ENCODE results near the gene ALG8. TPM values are rescaled to one million over a fixed set of nuclear protein-coding genes. Genes with fewer than 3 reads are reported as not detected.
"Not testable (repeated sequence)": the region's sequence is repeated elsewhere in the genome, so short reads cannot be mapped to it uniquely, and the experiment has no call there.

ALG8 gene
- total and polyA plus RNA-seq, 2 experiments from 2014 or later, result 41.6 to 57.2 TPM

DNA sequence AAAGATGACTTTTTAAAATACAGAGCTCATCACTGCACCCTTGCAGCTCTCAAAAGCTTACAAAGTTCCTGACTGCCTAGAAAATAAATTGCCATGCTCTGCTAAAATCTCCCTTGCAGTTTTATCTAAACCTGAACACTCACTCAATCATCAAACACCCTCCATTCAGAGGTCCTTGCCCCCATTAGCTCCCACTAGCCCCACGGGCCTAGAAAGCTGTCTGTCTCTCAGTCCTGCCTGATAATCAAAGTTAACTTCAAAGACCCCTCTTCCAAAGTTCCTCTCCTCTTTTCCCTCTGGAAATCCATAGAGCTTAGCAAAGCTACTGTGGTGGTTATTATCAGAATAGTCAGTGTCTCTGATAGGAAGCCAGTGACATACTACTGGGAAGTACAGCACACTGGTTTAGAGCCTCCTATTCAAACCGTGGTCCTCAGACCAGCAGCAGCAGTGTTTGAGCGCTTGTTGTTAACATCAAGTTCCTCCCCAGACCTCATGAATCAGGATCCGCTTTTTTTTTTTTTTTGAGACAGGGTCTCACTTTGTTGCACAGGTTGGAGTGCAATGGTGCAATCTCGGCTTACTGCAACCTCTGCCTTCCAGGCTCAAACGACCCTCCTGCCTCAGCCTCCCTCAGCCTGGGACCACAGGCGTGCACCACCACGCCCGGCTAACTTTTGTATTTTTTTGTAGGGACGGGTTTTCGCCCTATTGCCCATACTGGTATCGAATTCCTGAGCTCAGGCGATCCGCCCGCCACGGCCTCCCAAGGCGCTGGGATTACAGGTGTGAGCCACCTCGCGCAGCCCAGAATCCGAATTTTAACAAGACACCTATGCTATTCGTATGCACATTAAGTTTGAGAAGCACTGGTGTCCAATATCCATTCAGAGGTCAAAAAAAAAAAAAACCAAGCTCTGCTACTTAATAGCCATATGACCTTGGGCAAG, 60.9 kb downstream of the ALG8 start:
- peaks cover 65% of the 10 kb centered on the region for H3K79me2 ChIP-seq (ENCODE audit: insufficient read depth)
- H3K4me2 ChIP-seq (ENCODE audit: unreplicated experiment), result peak overlapping the region; percentile 84
- H3K9me3 ChIP-seq (ENCODE audit: low read depth), result no peaks in the 10 kb centered on the region
- H3K27me3 ChIP-seq (replicated peaks; ENCODE audit: insufficient read depth), result no peaks in the 10 kb centered on the region
- no peak for TF ChIP-seq EZH2phosphoT487 (IDR thresholded peaks at IDR 0.05; ENCODE audit: insufficient read depth, low read depth)
- TF ChIP-seq EZH2 (IDR thresholded peaks at IDR 0.05; ENCODE audit: insufficient read depth, poor library complexity, severe bottlenecking), result no peak
- in situ Hi-C loops (cut with MboI), result no loop called here
- H3K4me1 ChIP-seq (ENCODE audit: insufficient read depth), result peaks cover 14% of the 10 kb centered on the region
- no peaks in the 10 kb centered on the region for H4K20me1 ChIP-seq (ENCODE audit: insufficient read depth)
- no peaks in the 10 kb centered on the region for H3K9me2 ChIP-seq (ENCODE audit: insufficient read depth)
- DNase-seq, result peak; percentile 35
- WGBS, 2 experiments (ENCODE audit: low coverage in 1 of 2, low lambda C conversion rate in 2 of 2, missing lambda C conversion rate in 2 of 2), result 52 to 54% methylated on average over 21 of the region's 21 CpGs
- peak overlapping the region; percentile 71; the same call in 1 of the 2 replicates for H3K27ac ChIP-seq
- H3K4me3 ChIP-seq, result peak overlapping the region; percentile 92
- peak overlapping the region; percentile 94 for H3K9ac ChIP-seq
- H3K36me3 ChIP-seq (ENCODE audit: low read depth), result no peaks in the 10 kb centered on the region
- peak overlapping the region; percentile 97 for H2AFZ ChIP-seq
- no peaks in the 10 kb centered on the region for H3F3A ChIP-seq (ENCODE audit: insufficient read depth)

GRCh38 chr11:78077592-78077991, 61.8 kb downstream of the ALG8 start:
- DNase-seq; H3K36me3 ChIP-seq (ENCODE audit: low read depth); in situ Hi-C loops (cut with MboI); H3K9me3 ChIP-seq (ENCODE audit: low read depth); H3K9me2 ChIP-seq (ENCODE audit: insufficient read depth); H3F3A ChIP-seq (ENCODE audit: insufficient read depth); H3K27me3 ChIP-seq (replicated peaks; ENCODE audit: insufficient read depth); H2AFZ ChIP-seq; H3K27ac ChIP-seq; H4K20me1 ChIP-seq (ENCODE audit: insufficient read depth): not testable (repeated sequence)
- H3K9ac ChIP-seq, result 0 out of 2 replicates have a peak overlapping the region, but pooled peaks have one; percentile 94
- peak overlapping the region; percentile 84 for H3K4me2 ChIP-seq (ENCODE audit: unreplicated experiment)
- peak overlapping the region; percentile 92 for H3K4me3 ChIP-seq
- peaks cover 74% of the 10 kb centered on the region for H3K79me2 ChIP-seq (ENCODE audit: insufficient read depth)
- 69 to 77% methylated on average over 4 of the region's 4 CpGs for WGBS, 2 experiments (ENCODE audit: low coverage in 1 of 2, low lambda C conversion rate in 2 of 2, missing lambda C conversion rate in 2 of 2)
- peaks cover 14% of the 10 kb centered on the region for H3K4me1 ChIP-seq (ENCODE audit: insufficient read depth)

- in situ Hi-C loops (cut with MboI), result no loop called here
- Histone ChIP-seq H3K27me3 (replicated peaks; ENCODE audit: insufficient read depth) (no peaks in the 10 kb centered on the region), H3K4me2 (ENCODE audit: unreplicated experiment) (no peak overlapping the region), H3K79me2 (ENCODE audit: insufficient read depth) (peaks cover 81% of the 10 kb centered on the region), H3K9me2 (ENCODE audit: insufficient read depth) (no peaks in the 10 kb centered on the region), H3K36me3 (ENCODE audit: low read depth) (0 out of 2 replicates have a peak, but pooled peaks cover under 1% of the 10 kb centered on the region), H3K9me3 (ENCODE audit: low read depth) (no peaks in the 10 kb centered on the region), H3F3A (ENCODE audit: insufficient read depth) (no peaks in the 10 kb centered on the region), H3K4me3 (no peak overlapping the region), H4K20me1 (ENCODE audit: insufficient read depth) (no peaks in the 10 kb centered on the region), H3K27ac (no peak overlapping the region), H3K4me1 (ENCODE audit: insufficient read depth) (peaks cover 14% of the 10 kb centered on the region), H2AFZ (no peak overlapping the region), H3K9ac (no peak overlapping the region)
- WGBS, 2 experiments (ENCODE audit: low coverage in 1 of 2, low lambda C conversion rate in 2 of 2, missing lambda C conversion rate in 2 of 2), result 79 to 84% methylated on average over 6 of the region's 6 CpGs
- DNase-seq, result no peak
- no peak for TF ChIP-seq EZH2phosphoT487 (IDR thresholded peaks at IDR 0.05; ENCODE audit: insufficient read depth, low read depth)
- no peak for TF ChIP-seq EZH2 (IDR thresholded peaks at IDR 0.05; ENCODE audit: insufficient read depth, poor library complexity, severe bottlenecking)
Observed at GRCh38 chr11:78076733-78077403, 62.6 kb downstream of the ALG8 start.

GRCh38 chr11:78074756-78075155, 64.7 kb downstream of the ALG8 start:
- Histone ChIP-seq H3K79me2 (ENCODE audit: insufficient read depth) (peaks cover 98% of the 10 kb centered on the region), H3K4me2 (ENCODE audit: unreplicated experiment) (no peak overlapping the region), H3K9ac (no peak overlapping the region), H3K27me3 (replicated peaks; ENCODE audit: insufficient read depth) (no peaks in the 10 kb centered on the region), H3K36me3 (ENCODE audit: low read depth) (peaks cover 15% of the 10 kb centered on the region), H3K27ac (no peak overlapping the region), H3K9me3 (ENCODE audit: low read depth) (no peaks in the 10 kb centered on the region), H3K4me3 (no peak overlapping the region), H4K20me1 (ENCODE audit: insufficient read depth) (no peaks in the 10 kb centered on the region), H3K9me2 (ENCODE audit: insufficient read depth) (no peaks in the 10 kb centered on the region), H3F3A (ENCODE audit: insufficient read depth) (no peaks in the 10 kb centered on the region), H2AFZ (no peak overlapping the region), H3K4me1 (ENCODE audit: insufficient read depth) (peaks cover 14% of the 10 kb centered on the region)
- TF ChIP-seq EZH2 (IDR thresholded peaks at IDR 0.05; ENCODE audit: insufficient read depth, poor library complexity, severe bottlenecking), result no peak
- TF ChIP-seq EZH2phosphoT487 (IDR thresholded peaks at IDR 0.05; ENCODE audit: insufficient read depth, low read depth), result no peak
- in situ Hi-C loops (cut with MboI), result no loop called here
- DNase-seq, result peak; percentile 12
- 79 to 90% methylated on average over 6 of the region's 6 CpGs for WGBS, 2 experiments (ENCODE audit: low coverage in 1 of 2, low lambda C conversion rate in 2 of 2, missing lambda C conversion rate in 2 of 2)

Measured in GM23248 (cell line).